ENCODE data around the gene CTU2.

GRCh38 chr16:88754109-88754911 lies 48.0 kb downstream of the CTU2 start:
- no peak for TF ChIP-seq POLR2AphosphoS5 (IDR thresholded peaks at IDR 0.05; ENCODE audit: low read depth, low read length)
- TF ChIP-seq EZH2 (IDR thresholded peaks at IDR 0.05; ENCODE audit: low read depth, low read length, severe bottlenecking), result no peak
- no peak for TF ChIP-seq EP300 (IDR thresholded peaks at IDR 0.05; ENCODE audit: borderline replicate concordance in 1 of 2, low read depth in 2 of 2, low read length in 2 of 2)
- TF ChIP-seq POLR2A (IDR thresholded peaks at IDR 0.05; ENCODE audit: control extremely low read depth in 1 of 2, low read depth in 2 of 2, low read length in 2 of 2), result no peak
- TF ChIP-seq CTCF (IDR thresholded peaks at IDR 0.05; ENCODE audit: control extremely low read depth in 1 of 3, insufficient read depth in 1 of 3, low read depth in 1 of 3, low read length in 3 of 3), result no peak
- TF ChIP-seq ATF2 (IDR thresholded peaks at IDR 0.05; ENCODE audit: low read length), result no peak
- no peak for TF ChIP-seq BRCA1 (IDR thresholded peaks at IDR 0.05; ENCODE audit: low read depth, low read length)

Data from H1 (cell line).